SK-N-SH (cell line): Measurements from ENCODE around the gene CNTN4. TPM values are rescaled to one million over a fixed set of nuclear protein-coding genes. Genes with fewer than 3 reads are reported as not detected.

ENCODE experiments used
- CTCF ChIA-PET: fragments of 300-600, 350-600 bp; formaldehyde crosslinking; extraction: SDS; loops from one replicate; lab custom pipeline; 2021; lab: Yijun Ruan, JAX
- POLR2A ChIA-PET: fragments of 350-600 bp; sonication (Branson Sonifier 250); formaldehyde crosslinking; extraction: SDS; loops from one replicate; lab custom pipeline; 2020; ENCODE audit warnings: antibody characterized with exemption, inconsistent platforms; lab: Yijun Ruan, JAX
- DNase-seq: peaks from one replicate; pipeline ENCODE4 v3.0.0; 2012
- H2AFZ ChIP-seq: fragments of 200-600 bp; sonication (generic); 2 replicates; pipeline ENCODE4 v1.8.1; 2016; ENCODE audit warnings: antibody characterized with exemption, mild to moderate bottlenecking, low read depth
- H3F3A ChIP-seq: fragments of 200-600 bp; sonication (generic); replicated peaks from 2 replicates; pipeline ENCODE3; 2016; ENCODE audit warnings: antibody characterized with exemption, mild to moderate bottlenecking; ENCODE audit not compliant: insufficient read depth
- H3K27ac ChIP-seq, 2 experiments: fragments of 200-500 bp in 1 of 2; fragments of 200-600 bp in 1 of 2; sonication (Bioruptor generic) in 1 of 2; sonication (generic), shearing (Covaris generic) in 1 of 2; 2 replicates each; pipeline versions ENCODE4 v1.5.1 to v1.6.1; 2014 to 2016; ENCODE audit warnings: low read depth in 2 of 2, inconsistent platforms in 1 of 2, low read length in 1 of 2, mild to moderate bottlenecking in 1 of 2, mixed read lengths in 1 of 2
- H3K27me3 ChIP-seq: fragments of 200-600 bp; sonication (generic), shearing (Covaris generic); 2 replicates; pipeline ENCODE4 v1.6.1; 2016; ENCODE audit warnings: mixed run types; ENCODE audit not compliant: insufficient read depth
- H3K36me3 ChIP-seq, 2 experiments: fragments of 200-500 bp in 1 of 2; fragments of 200-600 bp in 1 of 2; sonication (Bioruptor generic) in 1 of 2; sonication (generic) in 1 of 2; replicated peaks in 1 of 2; 2 replicates each; pipeline versions ENCODE3 to v1.5.1; 2014 to 2016; ENCODE audit warnings: low read length in 1 of 2, mild to moderate bottlenecking in 1 of 2; ENCODE audit not compliant: insufficient read depth in 2 of 2, control insufficient read depth in 1 of 2
- H3K4me1 ChIP-seq, 2 experiments: fragments of 200-500 bp in 1 of 2; fragments of 200-600 bp in 1 of 2; sonication (Bioruptor generic) in 1 of 2; sonication (generic), shearing (Covaris generic) in 1 of 2; 2 replicates each; pipeline versions ENCODE4 v1.5.1 to v1.6.1; 2014 to 2016; ENCODE audit warnings: low read depth in 1 of 2, low read length in 1 of 2, mixed run types in 1 of 2; ENCODE audit not compliant: insufficient read depth in 2 of 2, control insufficient read depth in 1 of 2
- H3K4me2 ChIP-seq: fragments of 200-600 bp; sonication (generic), shearing (Covaris generic); 2 replicates; pipeline ENCODE4 v1.6.1; 2017; ENCODE audit warnings: mixed run types
- H3K4me3 ChIP-seq, 2 experiments: fragments of 200-500 bp in 1 of 2; fragments of 200-600 bp in 1 of 2; sonication (Bioruptor generic) in 1 of 2; sonication (generic), shearing (Covaris generic) in 1 of 2; 2 replicates each; pipeline versions ENCODE4 v1.5.1 to v1.8.1; 2014 to 2016; ENCODE audit warnings: low read depth in 2 of 2, inconsistent platforms in 1 of 2, low read length in 1 of 2, mild to moderate bottlenecking in 1 of 2, mixed read lengths in 1 of 2, moderate library complexity in 1 of 2
- H3K79me2 ChIP-seq: fragments of 200-600 bp; sonication (generic); 2 replicates; pipeline ENCODE4 v1.8.1; 2017; ENCODE audit warnings: mild to moderate bottlenecking; ENCODE audit not compliant: insufficient read depth
- H3K9ac ChIP-seq: fragments of 200-600 bp; sonication (generic); 2 replicates; pipeline ENCODE4 v1.6.1; 2017; ENCODE audit warnings: mixed run types
- H3K9me2 ChIP-seq: fragments of 200-600 bp; sonication (generic); 2 replicates; pipeline ENCODE4 v1.6.1; 2017; ENCODE audit warnings: mixed run types
- H3K9me3 ChIP-seq: fragments of 200-600 bp; sonication (generic); 2 replicates; pipeline ENCODE4 v1.6.1; 2017; ENCODE audit warnings: mixed run types, mild to moderate bottlenecking, moderate library complexity
- H4K20me1 ChIP-seq: fragments of 200-600 bp; sonication (generic); 2 replicates; pipeline ENCODE4 v1.6.1; 2017; ENCODE audit warnings: mild to moderate bottlenecking, mixed run types; ENCODE audit not compliant: insufficient read depth
- ELF1 ChIP-seq: IDR thresholded peaks from 2 replicates; pipeline ENCODE4 v1.4.0; 2012
- EZH2phosphoT487 ChIP-seq: fragments of 200-600 bp; sonication (generic); IDR thresholded peaks from 2 replicates; pipeline ENCODE4 v1.6.1; 2017; ENCODE audit warnings: low read depth, mixed run types, mild to moderate bottlenecking, antibody characterized with exemption, moderate library complexity, borderline replicate concordance
- FOSL2 ChIP-seq: IDR thresholded peaks from 2 replicates; pipeline ENCODE4 v1.4.0; 2012; ENCODE audit warnings: low read depth, mild to moderate bottlenecking, moderate library complexity, borderline replicate concordance
- GABPA ChIP-seq: IDR thresholded peaks from 2 replicates; pipeline ENCODE4 v1.4.0; 2012; ENCODE audit warnings: low read depth, mild to moderate bottlenecking
- MEF2A ChIP-seq: IDR thresholded peaks from 2 replicates; pipeline ENCODE4 v1.4.0; 2012; ENCODE audit warnings: low read depth, borderline replicate concordance
- NRF1 ChIP-seq: IDR thresholded peaks from 2 replicates; pipeline ENCODE4 v1.6.1; 2012; ENCODE audit warnings: low read depth, mild to moderate bottlenecking, low read length
- RAD21 ChIP-seq: IDR thresholded peaks from 2 replicates; pipeline ENCODE4 v1.6.1; 2012; ENCODE audit warnings: mild to moderate bottlenecking, low read length
- RFX5 ChIP-seq: IDR thresholded peaks from 2 replicates; pipeline ENCODE4 v1.6.1; 2012; ENCODE audit warnings: mild to moderate bottlenecking, improper control_type of control experiment, low read length
- SIN3A ChIP-seq: IDR thresholded peaks from 2 replicates; pipeline ENCODE4 v1.6.1; 2012; ENCODE audit warnings: low read depth, mild to moderate bottlenecking, low read length, moderate library complexity, borderline replicate concordance
- SMC3 ChIP-seq: IDR thresholded peaks from 2 replicates; pipeline ENCODE4 v1.6.1; 2012; ENCODE audit warnings: low read depth, low read length, improper control_type of control experiment
- TCF12 ChIP-seq: IDR thresholded peaks from 2 replicates; pipeline ENCODE4 v1.4.0; 2012
- WGBS: methylation state at CpG from one replicate; pipeline ENCODE4 v1.1.6; 2017; ENCODE audit warnings: low lambda C conversion rate; 5-methylcytosine and 5-hydroxymethylcytosine counted together
- polyA plus RNA-seq, 3 experiments: library from polyadenylated mRNA; depleted of rRNA; stranded (reverse); fragments of >200 nt; gene quantifications; 2 replicates each; pipeline ENCODE4 v1.2.3, GENCODE V29; 2012
- TF ChIP-seq, protein P1 (sequence below): fragments of 150-350 bp; IDR thresholded peaks from 2 replicates; pipeline ENCODE4 v1.6.1; 2016; ENCODE audit warnings: mild to moderate bottlenecking, low read depth, low read length
- TF ChIP-seq, protein P2 (sequence below): IDR thresholded peaks from 2 replicates; pipeline ENCODE4 v1.4.0; 2012; ENCODE audit warnings: low read depth
- TF ChIP-seq, protein P3 (sequence below): fragments of 200-600 bp; sonication (generic); IDR thresholded peaks from 2 replicates; pipeline ENCODE4 v1.6.1; 2017; ENCODE audit warnings: antibody characterized with exemption, mild to moderate bottlenecking, moderate library complexity
- TF ChIP-seq, protein P4 (sequence below): IDR thresholded peaks from 2 replicates; pipeline ENCODE4 v1.4.0; 2012; ENCODE audit warnings: low read depth, borderline replicate concordance
- TF ChIP-seq, protein P5 (sequence below): IDR thresholded peaks from 2 replicates; pipeline ENCODE4; 2012
- TF ChIP-seq, protein P6 (sequence below): fragments of 150-350 bp; IDR thresholded peaks from 2 replicates; pipeline ENCODE4 v1.6.1; 2017; ENCODE audit warnings: antibody characterized with exemption, low read length, low read depth, borderline replicate concordance

The CNTN4 gene
- polyA plus RNA-seq, 1 of the 3 experiments (the other 2 are of a cell fraction), result 0.12 TPM

DNA sequence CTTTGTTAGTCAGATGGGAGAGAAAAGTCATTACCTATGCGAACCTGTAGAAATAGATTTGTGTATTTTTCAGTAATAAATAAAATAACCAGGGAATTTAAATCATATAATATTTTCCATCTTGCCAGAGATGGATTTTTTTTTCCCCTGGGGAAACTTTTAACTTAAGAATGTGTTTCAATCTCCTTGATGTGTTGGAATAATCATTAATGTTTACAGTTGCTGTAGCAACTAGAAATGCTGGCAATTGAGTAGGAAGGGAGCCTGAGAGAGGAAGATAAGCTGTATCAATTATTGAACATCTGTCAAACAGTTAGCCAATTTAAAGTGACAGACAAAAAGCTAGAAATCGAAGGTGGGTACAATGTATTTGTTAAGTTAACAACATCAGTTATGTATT, 752.0 kb downstream of the CNTN4 start (continued):
- TF ChIP-seq, protein P1, sequence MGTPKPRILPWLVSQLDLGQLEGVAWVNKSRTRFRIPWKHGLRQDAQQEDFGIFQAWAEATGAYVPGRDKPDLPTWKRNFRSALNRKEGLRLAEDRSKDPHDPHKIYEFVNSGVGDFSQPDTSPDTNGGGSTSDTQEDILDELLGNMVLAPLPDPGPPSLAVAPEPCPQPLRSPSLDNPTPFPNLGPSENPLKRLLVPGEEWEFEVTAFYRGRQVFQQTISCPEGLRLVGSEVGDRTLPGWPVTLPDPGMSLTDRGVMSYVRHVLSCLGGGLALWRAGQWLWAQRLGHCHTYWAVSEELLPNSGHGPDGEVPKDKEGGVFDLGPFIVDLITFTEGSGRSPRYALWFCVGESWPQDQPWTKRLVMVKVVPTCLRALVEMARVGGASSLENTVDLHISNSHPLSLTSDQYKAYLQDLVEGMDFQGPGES, result no peak
- TF ChIP-seq EZH2phosphoT487, result no peak
- no peak for TF ChIP-seq MEF2A
- no peak for TF ChIP-seq TCF12
- no peak for TF ChIP-seq FOSL2
- TF ChIP-seq GABPA, result no peak
- TF ChIP-seq, protein P2, sequence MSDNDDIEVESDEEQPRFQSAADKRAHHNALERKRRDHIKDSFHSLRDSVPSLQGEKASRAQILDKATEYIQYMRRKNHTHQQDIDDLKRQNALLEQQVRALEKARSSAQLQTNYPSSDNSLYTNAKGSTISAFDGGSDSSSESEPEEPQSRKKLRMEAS, result no peak

DNA sequence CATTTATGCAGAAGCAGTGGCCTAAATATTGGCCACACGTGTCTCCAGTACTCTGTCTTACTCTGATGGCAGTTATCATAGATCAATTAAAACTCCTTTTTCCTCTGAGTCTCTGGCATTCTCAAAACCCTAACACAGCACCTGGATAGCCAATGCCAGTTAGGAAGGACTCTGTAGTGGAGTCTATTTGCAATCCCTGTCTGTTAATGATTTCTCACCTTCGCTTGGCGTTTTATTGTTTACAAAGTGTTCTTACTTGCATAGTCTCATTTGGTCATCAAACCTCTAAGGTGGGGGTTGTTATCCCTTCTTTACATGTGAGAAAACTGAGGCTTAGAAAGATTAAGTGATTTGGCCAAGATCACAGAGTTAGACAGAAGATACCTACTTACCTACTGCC, 752.7 kb downstream of the CNTN4 start:
- Histone ChIP-seq H3K9me3 (no peaks in the 10 kb centered on the region; the same call in 1 of the 2 replicates), H2AFZ (no peak overlapping the region), H3K9ac (no peak overlapping the region), H3K4me2 (no peak overlapping the region), H3K79me2 (no peaks in the 10 kb centered on the region), H3K4me3 (no peak overlapping the region), H3K27me3 (no peaks in the 10 kb centered on the region), H3K4me1 (no peaks in the 10 kb centered on the region; a peak in 1 of 4 replicates), H4K20me1 (no peaks in the 10 kb centered on the region), H3K27ac (no peak overlapping the region), H3K36me3 (no peaks in the 10 kb centered on the region), H3F3A (no peaks in the 10 kb centered on the region), H3K9me2 (no peaks in the 10 kb centered on the region)
- no peak for TF ChIP-seq SMC3
- TF ChIP-seq RAD21, result no peak
- TF ChIP-seq, protein P3, sequence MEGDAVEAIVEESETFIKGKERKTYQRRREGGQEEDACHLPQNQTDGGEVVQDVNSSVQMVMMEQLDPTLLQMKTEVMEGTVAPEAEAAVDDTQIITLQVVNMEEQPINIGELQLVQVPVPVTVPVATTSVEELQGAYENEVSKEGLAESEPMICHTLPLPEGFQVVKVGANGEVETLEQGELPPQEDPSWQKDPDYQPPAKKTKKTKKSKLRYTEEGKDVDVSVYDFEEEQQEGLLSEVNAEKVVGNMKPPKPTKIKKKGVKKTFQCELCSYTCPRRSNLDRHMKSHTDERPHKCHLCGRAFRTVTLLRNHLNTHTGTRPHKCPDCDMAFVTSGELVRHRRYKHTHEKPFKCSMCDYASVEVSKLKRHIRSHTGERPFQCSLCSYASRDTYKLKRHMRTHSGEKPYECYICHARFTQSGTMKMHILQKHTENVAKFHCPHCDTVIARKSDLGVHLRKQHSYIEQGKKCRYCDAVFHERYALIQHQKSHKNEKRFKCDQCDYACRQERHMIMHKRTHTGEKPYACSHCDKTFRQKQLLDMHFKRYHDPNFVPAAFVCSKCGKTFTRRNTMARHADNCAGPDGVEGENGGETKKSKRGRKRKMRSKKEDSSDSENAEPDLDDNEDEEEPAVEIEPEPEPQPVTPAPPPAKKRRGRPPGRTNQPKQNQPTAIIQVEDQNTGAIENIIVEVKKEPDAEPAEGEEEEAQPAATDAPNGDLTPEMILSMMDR, result no peak
- no peak for TF ChIP-seq GABPA
- TF ChIP-seq, protein P2, result no peak
- TF ChIP-seq, protein P4, sequence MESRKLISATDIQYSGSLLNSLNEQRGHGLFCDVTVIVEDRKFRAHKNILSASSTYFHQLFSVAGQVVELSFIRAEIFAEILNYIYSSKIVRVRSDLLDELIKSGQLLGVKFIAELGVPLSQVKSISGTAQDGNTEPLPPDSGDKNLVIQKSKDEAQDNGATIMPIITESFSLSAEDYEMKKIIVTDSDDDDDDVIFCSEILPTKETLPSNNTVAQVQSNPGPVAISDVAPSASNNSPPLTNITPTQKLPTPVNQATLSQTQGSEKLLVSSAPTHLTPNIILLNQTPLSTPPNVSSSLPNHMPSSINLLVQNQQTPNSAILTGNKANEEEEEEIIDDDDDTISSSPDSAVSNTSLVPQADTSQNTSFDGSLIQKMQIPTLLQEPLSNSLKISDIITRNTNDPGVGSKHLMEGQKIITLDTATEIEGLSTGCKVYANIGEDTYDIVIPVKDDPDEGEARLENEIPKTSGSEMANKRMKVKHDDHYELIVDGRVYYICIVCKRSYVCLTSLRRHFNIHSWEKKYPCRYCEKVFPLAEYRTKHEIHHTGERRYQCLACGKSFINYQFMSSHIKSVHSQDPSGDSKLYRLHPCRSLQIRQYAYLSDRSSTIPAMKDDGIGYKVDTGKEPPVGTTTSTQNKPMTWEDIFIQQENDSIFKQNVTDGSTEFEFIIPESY, result no peak
- TF ChIP-seq, protein P1, result no peak
- TF ChIP-seq SIN3A, result no peak
- TF ChIP-seq RFX5, result no peak
- TF ChIP-seq, protein P5, sequence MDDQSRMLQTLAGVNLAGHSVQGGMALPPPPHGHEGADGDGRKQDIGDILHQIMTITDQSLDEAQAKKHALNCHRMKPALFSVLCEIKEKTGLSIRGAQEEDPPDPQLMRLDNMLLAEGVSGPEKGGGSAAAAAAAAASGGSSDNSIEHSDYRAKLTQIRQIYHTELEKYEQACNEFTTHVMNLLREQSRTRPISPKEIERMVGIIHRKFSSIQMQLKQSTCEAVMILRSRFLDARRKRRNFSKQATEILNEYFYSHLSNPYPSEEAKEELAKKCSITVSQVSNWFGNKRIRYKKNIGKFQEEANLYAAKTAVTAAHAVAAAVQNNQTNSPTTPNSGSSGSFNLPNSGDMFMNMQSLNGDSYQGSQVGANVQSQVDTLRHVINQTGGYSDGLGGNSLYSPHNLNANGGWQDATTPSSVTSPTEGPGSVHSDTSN, result no peak
- no peak for TF ChIP-seq ELF1
- TF ChIP-seq, protein P6, sequence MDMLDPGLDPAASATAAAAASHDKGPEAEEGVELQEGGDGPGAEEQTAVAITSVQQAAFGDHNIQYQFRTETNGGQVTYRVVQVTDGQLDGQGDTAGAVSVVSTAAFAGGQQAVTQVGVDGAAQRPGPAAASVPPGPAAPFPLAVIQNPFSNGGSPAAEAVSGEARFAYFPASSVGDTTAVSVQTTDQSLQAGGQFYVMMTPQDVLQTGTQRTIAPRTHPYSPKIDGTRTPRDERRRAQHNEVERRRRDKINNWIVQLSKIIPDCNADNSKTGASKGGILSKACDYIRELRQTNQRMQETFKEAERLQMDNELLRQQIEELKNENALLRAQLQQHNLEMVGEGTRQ, result no peak
- TF ChIP-seq FOSL2, result no peak
- TF ChIP-seq NRF1, result no peak
- TF ChIP-seq MEF2A, result no peak
- CTCF ChIA-PET, result interaction anchor here (0.6 kb wide), 1 partner anchor 34 kb away, joined by 3 read pairs; no protein-coding TSS in a partner anchor
- POLR2A ChIA-PET, result no interaction called here
- no peak for DNase-seq
- WGBS, result 30% methylated on average over 3 of the region's 3 CpGs
